CD4-positive, alpha-beta T cell (primary cell): Measurements from ENCODE around the gene SMARCA2. TPM values are rescaled to one million over a fixed set of nuclear protein-coding genes. Genes with fewer than 3 reads are reported as not detected.

Experiments used
- ATAC-seq: fragments of 200-7000 bp; cut with Tn5 transposase; one replicate; pipeline ENCODE4 v1.10.0; 2022; ENCODE audit warnings: mild to moderate bottlenecking; ENCODE audit not compliant: poor library complexity
- CTCF ChIA-PET: fragments of 350-600 bp; sonication (Branson Sonifier 250); formaldehyde crosslinking; loops from one replicate; lab custom pipeline; 2021; ENCODE audit warnings: antibody characterized with exemption, inconsistent platforms; lab: Charles Lee
- POLR2A ChIA-PET: fragments of 350-600 bp; sonication (Branson Sonifier 250); formaldehyde crosslinking; loops from one replicate; lab custom pipeline; 2021; ENCODE audit warnings: antibody characterized with exemption, inconsistent platforms; lab: Charles Lee
- DNase-seq, 14 experiments: peaks; one replicate each; pipeline ENCODE4 v3.0.0-alpha.2; 2013 to 2020; ENCODE audit warnings: mixed read lengths in 2 of 14
- H3K27ac ChIP-seq, 2 donors: one replicate each; pipeline versions ENCODE4 v1.5.1 to v1.7.0; 2013; ENCODE audit warnings: low read length in 2 of 2, low read depth in 1 of 2, mild to moderate bottlenecking in 1 of 2
- H3K27me3 ChIP-seq, 2 experiments: 1 replicate in 1 of 2; 2 replicates in 1 of 2; pipeline versions ENCODE4 v1.6.1 to v1.7.0; 2013; ENCODE audit warnings: low read length in 2 of 2, control low read depth in 1 of 2, mild to moderate bottlenecking in 1 of 2, moderate library complexity in 1 of 2; ENCODE audit not compliant: insufficient read depth in 2 of 2, control insufficient read depth in 1 of 2
- H3K36me3 ChIP-seq: one replicate; pipeline ENCODE4 v1.6.1; 2013; ENCODE audit warnings: low read length, control low read depth; ENCODE audit not compliant: insufficient read depth
- H3K4me1 ChIP-seq: one replicate; pipeline ENCODE4 v1.6.1; 2013; ENCODE audit warnings: low read length, control low read depth; ENCODE audit not compliant: insufficient read depth
- H3K4me3 ChIP-seq: one replicate; pipeline ENCODE4 v1.5.1; 2013; ENCODE audit warnings: mild to moderate bottlenecking, low read length, moderate library complexity
- H3K9me3 ChIP-seq, 2 experiments: 1 replicate in 1 of 2; 2 replicates in 1 of 2; pipeline versions ENCODE4 v1.6.1 to v1.7.0; 2013; ENCODE audit warnings: low read length in 2 of 2, mild to moderate bottlenecking in 2 of 2, control low read depth in 1 of 2, moderate library complexity in 1 of 2; ENCODE audit not compliant: control insufficient read depth in 1 of 2, insufficient read depth in 1 of 2
- H3K27ac Mint-ChIP-seq: one replicate; pipeline ENCODE4 v1.8.0; 2020; ENCODE audit warnings: mixed read lengths
- H3K27me3 Mint-ChIP-seq: one replicate; pipeline ENCODE4 v1.8.0; 2021; ENCODE audit warnings: mixed read lengths
- H3K36me3 Mint-ChIP-seq: one replicate; pipeline ENCODE4 v1.8.0; 2021; ENCODE audit warnings: low read depth, mixed read lengths
- H3K4me1 Mint-ChIP-seq: one replicate; pipeline ENCODE4 v1.8.0; 2021; ENCODE audit warnings: low read depth, mixed read lengths
- H3K4me3 Mint-ChIP-seq: one replicate; pipeline ENCODE4 v1.8.0; 2020; ENCODE audit warnings: mild to moderate bottlenecking, mixed read lengths
- H3K9me3 Mint-ChIP-seq: one replicate; pipeline ENCODE4 v1.8.0; 2020; ENCODE audit warnings: mixed read lengths
- CTCF ChIP-seq: fragments of 200-600 bp; IDR thresholded peaks from one replicate; pipeline ENCODE4 v1.8.0; 2022; ENCODE audit warnings: antibody characterized with exemption, mild to moderate bottlenecking
- intact Hi-C, 2 experiments: fragments of 100-400 bp; cut with DNase I in 1 of 2; cut with micrococcal nuclease in 1 of 2; formaldehyde crosslinking; loops; one replicate each; pipeline versions ENCODE4 v1.15.1 to v1.9.0; 2023 to 2025; cut with DNase I, micrococcal nuclease
- total RNA-seq, 174 experiments: library from RNA in 2 of 174; stranded (reverse) in 2 of 174; gene quantifications; one replicate each; pipeline ENCODE4 v1.2.3 and lab custom pipeline; 2021 to 2026

SMARCA2 gene
- total RNA-seq, 2 experiments from 2014 or later: 268 to 272 TPM

- H3K9me3 Mint-ChIP-seq: no peaks in the 10 kb centered on the region
- Histone ChIP-seq H3K9me3 (no peaks in the 10 kb centered on the region), H3K27me3 (no peaks in the 10 kb centered on the region), H3K4me3 (no peak overlapping the region), H3K27ac (no peak overlapping the region), H3K4me1 (peaks cover 9% of the 10 kb centered on the region), H3K36me3 (peaks cover 71% of the 10 kb centered on the region)
- DNase-seq (no peak), ATAC-seq (no peak)
- H3K27me3 Mint-ChIP-seq: no peaks in the 10 kb centered on the region
- ChIA-PET CTCF (interaction anchor here (1.2 kb wide), 1 partner anchor 25 kb away, joined by 3 read pairs; no protein-coding TSS in a partner anchor), POLR2A (interaction anchor here (1.6 to 2.1 kb wide), 2 partner anchors 11 to 20 kb away, joined by 5 to 6 read pairs; no protein-coding TSS in a partner anchor)
- H3K36me3 Mint-ChIP-seq: peaks cover 94% of the 10 kb centered on the region
- H3K27ac Mint-ChIP-seq: peak overlapping the region; percentile 77
- TF ChIP-seq CTCF: no peak
- intact Hi-C loops: no loop called here
- H3K4me1 Mint-ChIP-seq: peaks cover 64% of the 10 kb centered on the region
- no peak overlapping the region for H3K4me3 Mint-ChIP-seq
Observed at GRCh38 chr9:2043243-2043642, 28.1 kb downstream of the SMARCA2 start.

DNA sequence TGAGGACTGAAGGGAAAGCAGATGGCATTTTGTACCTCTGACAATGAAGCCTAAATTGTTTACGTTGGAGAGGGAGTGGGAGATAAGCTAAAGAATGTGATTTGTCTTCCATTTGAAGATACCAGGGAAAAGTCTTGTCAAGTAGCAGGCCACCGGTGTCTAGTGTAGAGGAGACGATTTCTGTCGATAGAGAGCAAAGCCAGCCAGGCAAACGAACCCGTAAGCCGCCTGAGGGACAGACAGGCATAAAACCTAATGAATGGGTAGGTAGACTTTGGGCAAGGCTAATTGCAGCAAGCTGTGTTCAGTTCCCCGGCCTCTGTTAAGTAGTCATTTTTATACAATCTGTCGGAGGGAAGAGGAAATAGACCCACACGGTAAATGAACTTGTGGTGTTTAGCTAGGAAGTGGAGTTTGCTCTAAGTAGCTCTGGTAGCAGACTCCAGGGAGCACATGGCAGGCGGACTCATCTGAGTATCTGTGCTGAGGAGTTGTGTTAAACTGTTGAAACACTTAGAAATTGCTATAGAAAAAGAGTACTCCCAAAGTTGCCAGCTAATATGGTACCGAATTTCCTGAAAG is 28.8 kb downstream of the SMARCA2 start:
- H3K4me1 ChIP-seq: peaks cover 9% of the 10 kb centered on the region
- peak; percentile 21 for ATAC-seq
- no peak for TF ChIP-seq CTCF
- H3K27me3 Mint-ChIP-seq: no peaks in the 10 kb centered on the region
- peaks cover 91% of the 10 kb centered on the region for H3K36me3 Mint-ChIP-seq
- no peaks in the 10 kb centered on the region for H3K9me3 ChIP-seq
- H3K27ac ChIP-seq: no peak overlapping the region
- H3K27me3 ChIP-seq: no peaks in the 10 kb centered on the region
- peaks cover 64% of the 10 kb centered on the region for H3K4me1 Mint-ChIP-seq
- no peaks in the 10 kb centered on the region for H3K9me3 Mint-ChIP-seq
- H3K4me3 Mint-ChIP-seq: peak overlapping the region; percentile 2
- intact Hi-C loops: no loop called here
- no peak for DNase-seq
- ChIA-PET CTCF (interaction anchor here (1.0 to 1.2 kb wide), 3 partner anchors 13 to 26 kb away, joined by 3 read pairs; no protein-coding TSS in a partner anchor), POLR2A (interaction anchor here (1.2 to 2.4 kb wide), 5 partner anchors 10 to 29 kb away, joined by 4 to 16 read pairs (median 7); partner anchors contain the start of gene SMARCA2)
- H3K4me3 ChIP-seq: no peak overlapping the region
- H3K36me3 ChIP-seq: peaks cover 72% of the 10 kb centered on the region
- H3K27ac Mint-ChIP-seq: peak overlapping the region; percentile 77

DNA sequence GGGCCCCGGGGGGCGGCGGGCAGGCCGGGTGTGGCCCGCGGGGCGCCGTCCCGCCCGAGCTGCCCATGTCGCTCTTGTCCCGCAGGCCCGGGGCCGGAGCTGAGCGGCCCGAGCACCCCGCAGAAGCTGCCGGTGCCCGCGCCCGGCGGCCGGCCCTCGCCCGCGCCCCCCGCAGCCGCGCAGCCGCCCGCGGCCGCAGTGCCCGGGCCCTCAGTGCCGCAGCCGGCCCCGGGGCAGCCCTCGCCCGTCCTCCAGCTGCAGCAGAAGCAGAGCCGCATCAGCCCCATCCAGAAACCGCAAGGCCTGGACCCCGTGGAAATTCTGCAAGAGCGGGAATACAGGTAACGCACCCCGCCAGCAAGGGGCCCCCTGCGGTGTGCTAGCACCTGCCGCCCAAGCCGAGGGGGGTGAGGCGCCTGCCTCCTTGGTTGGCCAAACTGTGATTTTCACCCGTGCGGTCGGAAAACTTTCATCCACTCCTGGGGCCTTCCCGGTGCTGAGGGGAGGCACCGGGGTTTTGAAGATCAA is 32.1 kb downstream of the SMARCA2 start:
- Histone ChIP-seq H3K27ac (no peak overlapping the region), H3K27me3 (no peaks in the 10 kb centered on the region), H3K4me1 (peaks cover 10% of the 10 kb centered on the region), H3K4me3 (no peak overlapping the region), H3K36me3 (peaks cover 56% of the 10 kb centered on the region), H3K9me3 (no peaks in the 10 kb centered on the region)
- no peaks in the 10 kb centered on the region for H3K27me3 Mint-ChIP-seq
- no peaks in the 10 kb centered on the region for H3K9me3 Mint-ChIP-seq
- DNase-seq (peak in 1 of 14 experiments; percentile 38), ATAC-seq (no peak)
- TF ChIP-seq CTCF: no peak
- no peak overlapping the region for H3K4me3 Mint-ChIP-seq
- intact Hi-C loops: no loop called here
- peaks cover 77% of the 10 kb centered on the region for H3K4me1 Mint-ChIP-seq
- POLR2A ChIA-PET: no interaction called here
- H3K27ac Mint-ChIP-seq: no peak overlapping the region
- CTCF ChIA-PET: no interaction called here
- H3K36me3 Mint-ChIP-seq: peaks cover 91% of the 10 kb centered on the region
